Measurements from ENCODE around the gene GALNT15. TPM values are rescaled to one million over a fixed set of nuclear protein-coding genes. Genes with fewer than 3 reads are reported as not detected.

GALNT15 gene
- total and polyA plus RNA-seq, 2 experiments from 2014 or later = 9.9 to 11.7 TPM

DNA sequence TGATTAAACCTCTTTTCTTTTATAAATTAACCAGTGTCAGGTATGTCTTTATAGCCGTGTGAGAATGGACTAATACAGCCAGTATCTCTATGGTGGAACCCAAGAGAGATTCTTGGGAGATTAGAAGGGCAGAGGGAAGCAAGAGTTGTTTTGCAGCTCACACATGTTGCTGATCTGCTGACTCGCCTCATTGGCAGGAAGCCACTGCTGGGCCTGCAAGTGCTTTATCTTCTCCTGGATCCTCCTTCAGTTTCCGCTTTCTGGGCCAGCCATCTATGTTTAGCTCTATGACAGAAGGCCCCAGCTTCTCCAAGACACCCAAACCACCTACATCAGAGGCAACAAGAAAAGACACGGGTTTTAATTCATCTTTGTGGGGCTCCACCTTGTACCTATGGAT, 23.4 kb upstream of the GALNT15 start:
- in situ Hi-C loops (cut with MboI) = no loop called here
- Histone ChIP-seq H3K79me2 (ENCODE audit: insufficient read depth) (no peaks in the 10 kb centered on the region), H3K27ac (peak overlapping the region; percentile 58), H3K4me3 (no peak overlapping the region), H3K27me3 (replicated peaks; ENCODE audit: insufficient read depth) (no peaks in the 10 kb centered on the region), H4K20me1 (ENCODE audit: insufficient read depth) (no peaks in the 10 kb centered on the region), H3F3A (ENCODE audit: insufficient read depth) (peaks cover 24% of the 10 kb centered on the region), H3K9ac (no peak overlapping the region), H3K36me3 (ENCODE audit: low read depth) (no peaks in the 10 kb centered on the region), H3K4me2 (ENCODE audit: unreplicated experiment) (no peak overlapping the region), H3K4me1 (ENCODE audit: insufficient read depth) (peaks cover 28% of the 10 kb centered on the region), H2AFZ (peak overlapping the region; percentile 49; the same call in 1 of the 2 replicates), H3K9me2 (ENCODE audit: insufficient read depth) (no peaks in the 10 kb centered on the region), H3K9me3 (ENCODE audit: low read depth) (no peaks in the 10 kb centered on the region)
- DNase-seq = peak; percentile 90
- WGBS, 2 experiments (ENCODE audit: low coverage in 1 of 2, low lambda C conversion rate in 2 of 2, missing lambda C conversion rate in 2 of 2) = 17 to 19% methylated on average over 4 of the region's 4 CpGs
- no peak for TF ChIP-seq EZH2phosphoT487 (IDR thresholded peaks at IDR 0.05; ENCODE audit: insufficient read depth, low read depth)
- TF ChIP-seq EZH2 (IDR thresholded peaks at IDR 0.05; ENCODE audit: insufficient read depth, poor library complexity, severe bottlenecking) = no peak

DNA sequence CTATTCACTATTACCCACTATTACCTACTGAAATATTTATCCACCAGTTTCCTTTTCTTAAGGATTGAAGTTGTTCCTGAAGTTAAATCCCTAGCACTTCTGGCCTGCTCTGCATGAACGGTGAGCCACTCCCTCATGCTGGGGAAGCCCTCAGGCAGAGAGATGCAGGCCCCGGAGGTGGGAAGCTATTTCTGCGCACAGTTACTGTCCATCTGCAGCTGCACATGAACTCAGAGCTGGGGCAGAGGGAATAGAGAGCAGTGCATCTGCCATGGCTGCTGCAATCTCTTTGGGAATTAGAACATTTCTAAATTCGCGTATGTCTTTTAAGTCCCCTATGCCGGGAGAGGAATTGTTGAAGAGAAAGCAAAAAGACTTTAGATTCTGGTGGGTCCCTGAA, 6.3 kb upstream of the GALNT15 start:
- Histone ChIP-seq H4K20me1 (ENCODE audit: insufficient read depth) (no peaks in the 10 kb centered on the region), H3K9ac (no peak overlapping the region), H3F3A (ENCODE audit: insufficient read depth) (peaks cover 7% of the 10 kb centered on the region), H3K9me2 (ENCODE audit: insufficient read depth) (no peaks in the 10 kb centered on the region), H3K27ac (no peak overlapping the region), H3K79me2 (ENCODE audit: insufficient read depth) (no peaks in the 10 kb centered on the region), H3K4me3 (no peak overlapping the region), H2AFZ (no peak overlapping the region), H3K9me3 (ENCODE audit: low read depth) (no peaks in the 10 kb centered on the region), H3K36me3 (ENCODE audit: low read depth) (no peaks in the 10 kb centered on the region), H3K4me2 (ENCODE audit: unreplicated experiment) (no peak overlapping the region), H3K4me1 (ENCODE audit: insufficient read depth) (peaks cover 4% of the 10 kb centered on the region), H3K27me3 (replicated peaks; ENCODE audit: insufficient read depth) (no peaks in the 10 kb centered on the region)
- WGBS, 2 experiments (ENCODE audit: low coverage in 1 of 2, low lambda C conversion rate in 2 of 2, missing lambda C conversion rate in 2 of 2) = 87 to 91% methylated on average over 6 of the region's 6 CpGs
- TF ChIP-seq EZH2 (IDR thresholded peaks at IDR 0.05; ENCODE audit: insufficient read depth, poor library complexity, severe bottlenecking) (no peak), EZH2phosphoT487 (IDR thresholded peaks at IDR 0.05; ENCODE audit: insufficient read depth, low read depth) (no peak)
- no peak for DNase-seq
- in situ Hi-C loops (cut with MboI) = no loop called here

DNA sequence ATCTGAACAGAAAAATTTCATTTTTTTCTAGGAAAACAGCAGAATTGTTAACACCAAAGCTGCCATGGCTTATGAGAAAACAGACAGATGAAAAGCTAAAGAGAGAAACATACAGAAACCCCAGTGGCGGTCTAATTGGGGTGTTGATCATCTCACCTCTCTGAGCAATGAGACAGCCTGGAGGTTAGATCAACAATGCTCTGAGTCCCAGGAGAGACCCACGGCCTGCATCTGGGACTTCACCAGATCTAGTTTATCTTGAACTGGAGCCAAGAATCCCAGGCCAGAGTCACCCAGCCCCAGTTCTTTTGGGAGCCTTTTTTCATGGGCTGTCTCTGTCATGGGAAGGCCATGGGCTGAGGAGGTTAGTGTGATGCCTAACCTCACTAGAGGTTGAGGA, 3.5 kb upstream of the GALNT15 start:
- H3K4me2 ChIP-seq (ENCODE audit: unreplicated experiment) = no peak overlapping the region
- no peak for DNase-seq
- WGBS, 2 experiments (ENCODE audit: low coverage in 1 of 2, low lambda C conversion rate in 2 of 2, missing lambda C conversion rate in 2 of 2) = 80 to 84% methylated on average over 2 of the region's 2 CpGs
- no peak overlapping the region for H3K4me3 ChIP-seq
- no peaks in the 10 kb centered on the region for H3K9me3 ChIP-seq (ENCODE audit: low read depth)
- no peak overlapping the region for H3K27ac ChIP-seq
- H3K9me2 ChIP-seq (ENCODE audit: insufficient read depth) = no peaks in the 10 kb centered on the region
- peaks cover 5% of the 10 kb centered on the region; the same call in 1 of the 2 replicates for H3K79me2 ChIP-seq (ENCODE audit: insufficient read depth)
- H3K9ac ChIP-seq = no peak overlapping the region
- peaks cover 32% of the 10 kb centered on the region for H3F3A ChIP-seq (ENCODE audit: insufficient read depth)
- no peaks in the 10 kb centered on the region for H3K36me3 ChIP-seq (ENCODE audit: low read depth)
- peaks cover 30% of the 10 kb centered on the region for H3K4me1 ChIP-seq (ENCODE audit: insufficient read depth)
- no peaks in the 10 kb centered on the region for H3K27me3 ChIP-seq (replicated peaks; ENCODE audit: insufficient read depth)
- H2AFZ ChIP-seq = no peak overlapping the region
- H4K20me1 ChIP-seq (ENCODE audit: insufficient read depth) = no peaks in the 10 kb centered on the region
- in situ Hi-C loops (cut with MboI) = loop anchor here (10.0 kb wide), 1 partner anchor 116 kb away; no protein-coding TSS in a partner anchor
- TF ChIP-seq EZH2phosphoT487 (IDR thresholded peaks at IDR 0.05; ENCODE audit: insufficient read depth, low read depth) (no peak), EZH2 (IDR thresholded peaks at IDR 0.05; ENCODE audit: insufficient read depth, poor library complexity, severe bottlenecking) (no peak)

DNA sequence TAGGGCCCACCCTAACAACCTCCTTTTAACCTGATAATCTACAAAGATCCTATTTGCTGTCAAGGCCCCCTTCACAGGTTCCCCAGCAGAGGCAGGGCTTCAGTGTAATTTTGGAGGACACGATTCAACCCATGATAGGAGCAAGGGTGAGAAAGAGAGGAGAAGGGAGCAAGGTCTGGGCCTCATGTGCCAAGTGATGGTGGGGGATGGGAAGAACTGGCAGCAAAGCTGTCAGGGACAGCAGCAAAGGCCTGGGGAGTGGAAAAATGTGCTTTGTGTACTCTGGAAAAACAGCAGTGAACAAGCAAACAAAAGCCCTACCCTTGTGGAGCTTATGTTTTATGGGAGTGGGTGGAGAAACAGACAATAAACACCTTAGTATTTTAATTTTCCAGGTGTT, 2.7 kb upstream of the GALNT15 start:
- H2AFZ ChIP-seq = no peak overlapping the region
- H3K27ac ChIP-seq = no peak overlapping the region
- peaks cover 38% of the 10 kb centered on the region for H3K4me1 ChIP-seq (ENCODE audit: insufficient read depth)
- TF ChIP-seq EZH2 (IDR thresholded peaks at IDR 0.05; ENCODE audit: insufficient read depth, poor library complexity, severe bottlenecking) = no peak
- no peak for TF ChIP-seq EZH2phosphoT487 (IDR thresholded peaks at IDR 0.05; ENCODE audit: insufficient read depth, low read depth)
- H3K36me3 ChIP-seq (ENCODE audit: low read depth) = no peaks in the 10 kb centered on the region
- H3K4me2 ChIP-seq (ENCODE audit: unreplicated experiment) = no peak overlapping the region
- H3F3A ChIP-seq (ENCODE audit: insufficient read depth) = peaks cover 32% of the 10 kb centered on the region
- WGBS, 2 experiments (ENCODE audit: low coverage in 1 of 2, low lambda C conversion rate in 2 of 2, missing lambda C conversion rate in 2 of 2) = 82 to 100% methylated on average over 1 of the region's 1 CpG
- H3K79me2 ChIP-seq (ENCODE audit: insufficient read depth) = peaks cover 13% of the 10 kb centered on the region
- no peak for DNase-seq
- H3K4me3 ChIP-seq = no peak overlapping the region
- H3K27me3 ChIP-seq (replicated peaks; ENCODE audit: insufficient read depth) = no peaks in the 10 kb centered on the region
- in situ Hi-C loops (cut with MboI) = loop anchor here (10.0 kb wide), 1 partner anchor 117 kb away; no protein-coding TSS in a partner anchor
- H3K9ac ChIP-seq = no peak overlapping the region
- H3K9me3 ChIP-seq (ENCODE audit: low read depth) = no peaks in the 10 kb centered on the region
- no peaks in the 10 kb centered on the region for H4K20me1 ChIP-seq (ENCODE audit: insufficient read depth)
- no peaks in the 10 kb centered on the region for H3K9me2 ChIP-seq (ENCODE audit: insufficient read depth)
